Adrenal gland (tissue), 5 donors: ENCODE results near the gene JOSD1.

Experiments used
- POLR2A ChIP-seq, 2 donors: fragments of 450-650 bp; IDR thresholded peaks; one replicate each; pipeline ENCODE4 v1.6.1; 2017; ENCODE audit warnings: antibody characterized with exemption in 2 of 2, mild to moderate bottlenecking in 2 of 2, moderate library complexity in 1 of 2
- TF ChIP-seq, protein P1 (sequence below), 6 experiments: fragments of 450-650 bp in 4 of 6; fragments of 200-600 bp in 2 of 6; sonication (generic) in 1 of 6; IDR thresholded peaks; 1 replicate in 5 of 6; 2 replicates in 1 of 6; pipeline versions ENCODE4 v1.5.1 to v1.8.0; 2016 to 2021; ENCODE audit warnings: antibody characterized with exemption in 6 of 6, mild to moderate bottlenecking in 2 of 6, moderate library complexity in 1 of 6
- donor health status: DM: no; HTN: no; CAD: no.

GRCh38 chr22:38689651-38690050 is 11.1 kb downstream of the JOSD1 start:
- TF ChIP-seq, protein P1, sequence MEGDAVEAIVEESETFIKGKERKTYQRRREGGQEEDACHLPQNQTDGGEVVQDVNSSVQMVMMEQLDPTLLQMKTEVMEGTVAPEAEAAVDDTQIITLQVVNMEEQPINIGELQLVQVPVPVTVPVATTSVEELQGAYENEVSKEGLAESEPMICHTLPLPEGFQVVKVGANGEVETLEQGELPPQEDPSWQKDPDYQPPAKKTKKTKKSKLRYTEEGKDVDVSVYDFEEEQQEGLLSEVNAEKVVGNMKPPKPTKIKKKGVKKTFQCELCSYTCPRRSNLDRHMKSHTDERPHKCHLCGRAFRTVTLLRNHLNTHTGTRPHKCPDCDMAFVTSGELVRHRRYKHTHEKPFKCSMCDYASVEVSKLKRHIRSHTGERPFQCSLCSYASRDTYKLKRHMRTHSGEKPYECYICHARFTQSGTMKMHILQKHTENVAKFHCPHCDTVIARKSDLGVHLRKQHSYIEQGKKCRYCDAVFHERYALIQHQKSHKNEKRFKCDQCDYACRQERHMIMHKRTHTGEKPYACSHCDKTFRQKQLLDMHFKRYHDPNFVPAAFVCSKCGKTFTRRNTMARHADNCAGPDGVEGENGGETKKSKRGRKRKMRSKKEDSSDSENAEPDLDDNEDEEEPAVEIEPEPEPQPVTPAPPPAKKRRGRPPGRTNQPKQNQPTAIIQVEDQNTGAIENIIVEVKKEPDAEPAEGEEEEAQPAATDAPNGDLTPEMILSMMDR (IDR thresholded peaks at IDR 0.05): no peak
- no peak for TF ChIP-seq POLR2A (IDR thresholded peaks at IDR 0.05)
